Activated T-helper 1 cell treated with anti-CD3 and anti-CD28 coated beads, Interleukin-2, amount 50 U/mL, for 16 hours (primary cell): ENCODE data around the gene CTNNA1.

Source experiments
- DNase-seq, 2 donors: peaks; one replicate each; pipeline ENCODE4 v3.0.0-alpha.2; 2020; ENCODE audit warnings: low read depth in 1 of 2, low spot score in 1 of 2

Gene CTNNA1

DNA sequence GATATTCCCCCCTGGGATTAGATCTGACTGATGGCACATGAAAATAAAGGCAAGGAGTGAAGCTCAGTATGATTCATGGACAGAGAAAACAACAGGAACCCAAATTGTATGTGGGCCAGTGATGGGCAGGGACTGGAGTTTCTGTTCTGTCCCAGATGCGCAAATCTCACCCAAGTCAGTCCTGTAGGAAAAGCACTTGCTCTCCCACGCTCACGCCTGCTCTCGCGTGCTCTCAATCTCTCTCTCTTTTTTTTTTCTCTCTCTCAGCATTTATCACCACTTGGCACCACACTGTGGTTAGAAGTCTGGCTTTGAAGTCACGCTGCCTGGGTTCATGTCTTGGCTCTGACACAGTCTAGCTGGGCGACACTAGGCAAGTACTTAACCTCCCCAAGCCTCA is 228.4 kb downstream of the CTNNA1 start:
- no peak for DNase-seq

DNA sequence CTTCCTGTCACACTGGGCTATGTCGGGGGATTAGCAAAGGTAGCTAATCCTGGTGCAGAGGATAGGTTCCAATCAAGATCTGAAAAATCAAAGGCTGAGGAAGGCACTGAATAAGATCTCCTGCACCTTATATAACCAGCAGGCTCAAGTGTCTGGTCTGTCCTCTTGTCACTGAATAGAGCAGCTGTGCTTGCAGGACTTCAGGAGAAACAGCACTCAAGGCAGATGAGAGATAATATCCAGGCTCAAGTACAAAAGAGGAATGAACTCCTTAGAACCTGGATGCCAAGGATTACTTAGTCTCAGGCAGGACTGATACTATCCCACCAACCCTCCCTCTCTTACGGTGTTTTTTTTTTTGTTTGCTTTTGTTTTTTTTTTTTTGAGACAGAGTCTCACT is 230.8 kb downstream of the CTNNA1 start:
- DNase-seq = no peak
